ENCODE data around the gene CD2BP2.
"Not testable (repeated sequence)": the region's sequence is repeated elsewhere in the genome, so short reads cannot be mapped to it uniquely, and the experiment has no call there.

CD2BP2 gene

DNA sequence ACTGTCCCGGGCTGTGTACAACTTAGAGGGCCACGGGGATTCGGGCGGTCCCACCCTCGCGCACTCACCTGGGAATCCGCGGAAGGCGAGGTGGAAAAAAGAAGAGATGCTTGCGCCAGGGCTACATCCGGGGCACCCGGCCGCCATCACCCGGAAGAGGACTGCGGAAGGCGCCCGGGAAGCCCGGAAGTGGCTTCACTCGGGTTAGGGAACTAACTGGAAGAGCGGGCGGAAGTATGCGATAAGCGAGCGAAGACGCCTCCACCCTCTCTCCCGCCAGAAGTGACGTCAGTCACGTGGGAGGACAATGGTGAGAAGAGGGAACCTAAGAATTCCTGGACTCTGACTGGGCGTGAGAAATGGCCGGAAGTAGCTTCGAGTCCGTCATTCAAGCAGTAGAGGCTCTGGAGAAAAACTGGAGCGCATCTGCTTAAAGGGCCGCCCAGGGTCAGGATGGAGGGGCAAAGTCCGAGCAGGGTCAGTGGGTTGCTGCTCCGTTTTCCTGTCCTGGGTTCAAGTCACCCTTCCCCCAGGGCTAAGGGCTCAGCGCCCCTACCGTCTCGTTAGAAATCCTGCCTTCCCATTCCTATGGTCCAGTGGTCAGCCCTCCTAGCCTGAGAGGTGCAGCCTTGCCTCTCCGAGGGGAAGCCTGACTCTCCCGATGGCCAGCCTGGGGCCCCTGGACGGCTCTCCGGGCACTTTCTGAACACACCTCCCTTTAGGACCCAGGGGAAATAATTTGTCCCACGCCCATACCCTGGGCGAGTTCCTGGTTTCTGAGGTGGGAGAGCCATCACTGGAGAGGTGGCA lies at the start of gene CD2BP2:
TSS of gene CD2BP2 (minus strand) at position 165 of the 810 bp plus-strand sequence. CDS start 627 bp downstream, outside the sequence.
- in situ Hi-C loops (cut with MboI; ENCODE audit: low sequenced_read_pairs): no loop called here

DNA sequence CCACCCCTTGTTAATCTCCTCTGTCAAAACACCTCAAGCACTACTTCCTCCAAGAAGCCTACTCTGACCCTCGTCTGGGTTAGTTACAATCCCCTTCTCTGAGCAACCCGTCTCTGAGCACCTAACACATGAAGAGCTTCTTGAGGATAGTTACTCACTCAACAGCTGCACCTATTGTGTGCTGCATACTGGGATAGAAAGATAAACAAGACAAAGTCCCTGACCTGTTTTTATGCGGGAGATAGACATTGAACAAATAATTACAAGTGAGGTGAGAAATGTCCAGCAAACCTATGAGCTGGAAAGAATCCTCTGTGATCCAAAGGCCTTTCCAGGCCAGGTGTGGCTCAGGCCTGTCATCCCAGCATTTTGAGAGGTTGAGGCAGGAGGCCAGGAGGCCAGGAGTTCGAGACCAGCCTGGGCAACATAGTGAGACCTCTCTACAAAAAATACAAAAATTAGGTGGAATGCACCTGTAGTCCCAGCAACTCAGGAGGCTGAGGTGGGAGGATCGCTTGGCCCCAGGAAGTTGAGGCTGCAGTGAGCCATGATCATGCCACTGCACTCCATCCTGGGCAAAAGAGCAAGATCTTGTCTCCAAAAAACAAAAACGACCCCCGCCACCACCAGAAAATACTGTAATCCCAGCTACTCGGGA lies 46.8 kb upstream of the CD2BP2 start:
- in situ Hi-C loops (cut with MboI; ENCODE audit: low sequenced_read_pairs): no loop called here

DNA sequence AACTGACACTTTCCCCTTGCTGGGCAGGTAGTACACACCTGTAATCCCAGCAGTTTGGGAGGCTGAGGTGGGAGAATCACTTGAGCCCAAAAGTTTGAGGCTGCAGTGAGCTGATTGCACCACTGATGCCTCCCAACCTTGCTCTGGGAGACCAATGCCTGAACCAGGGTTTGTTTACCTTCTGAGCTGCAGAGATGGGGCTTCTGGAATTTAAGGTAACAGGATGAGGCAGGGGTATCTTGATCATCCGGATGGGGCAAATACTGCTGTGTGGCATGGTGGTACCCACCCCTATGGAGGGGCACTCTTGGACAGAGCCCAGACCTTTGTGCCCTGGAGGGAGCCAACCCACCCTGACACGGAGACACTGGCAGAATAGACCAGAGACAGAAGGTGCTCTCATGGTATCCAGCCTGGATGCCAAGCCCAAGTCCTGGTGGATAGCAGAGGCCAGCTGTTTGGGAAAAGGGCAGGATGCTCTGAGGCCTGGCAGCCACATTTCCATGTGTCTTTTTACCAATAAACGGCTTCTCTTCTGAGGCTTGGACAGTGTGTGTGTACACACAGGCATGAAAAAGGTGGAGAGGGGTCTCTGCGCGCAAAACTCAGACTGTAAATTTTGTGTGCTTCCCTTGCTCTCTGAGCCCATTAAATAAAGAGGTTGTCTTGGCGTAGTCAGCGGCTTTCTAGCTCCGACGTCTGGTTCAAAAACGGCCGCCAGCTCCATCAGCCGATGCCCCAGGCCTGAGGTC lies 44.5 kb upstream of the CD2BP2 start:
- in situ Hi-C loops (cut with MboI; ENCODE audit: low sequenced_read_pairs): no loop called here

DNA sequence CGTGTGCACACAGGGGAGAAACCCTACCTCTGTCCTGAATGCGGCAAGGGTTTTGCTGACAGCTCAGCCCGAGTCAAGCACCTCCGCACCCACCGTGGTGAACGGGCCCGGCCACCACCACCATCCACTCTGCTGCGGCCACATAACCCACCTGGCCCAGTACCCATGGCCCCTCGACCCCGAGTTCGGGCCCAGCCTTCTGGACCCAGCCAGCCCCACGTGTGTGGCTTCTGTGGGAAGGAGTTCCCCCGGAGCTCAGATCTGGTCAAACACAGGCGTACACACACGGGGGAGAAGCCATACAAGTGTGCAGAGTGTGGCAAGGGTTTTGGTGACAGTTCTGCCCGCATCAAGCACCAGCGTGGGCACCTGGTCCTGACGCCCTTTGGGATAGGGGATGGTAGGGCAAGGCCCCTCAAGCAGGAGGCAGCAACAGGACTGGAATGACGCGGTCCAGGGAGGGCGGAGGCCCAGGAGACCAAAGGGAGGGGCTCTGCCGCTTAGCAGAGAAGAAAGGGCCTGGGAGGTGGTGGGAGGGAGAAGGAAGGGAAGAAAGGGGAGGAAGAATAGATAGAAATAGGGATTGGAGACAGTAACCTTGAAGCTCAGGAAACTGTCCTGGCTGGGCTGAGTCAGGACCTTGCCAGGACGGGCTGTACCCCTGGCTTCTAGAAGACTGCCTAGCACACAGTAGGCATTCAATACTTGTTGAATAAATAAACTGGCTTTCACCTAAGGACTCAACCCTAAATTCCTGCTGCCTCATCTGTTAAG lies 43.7 kb upstream of the CD2BP2 start:
- in situ Hi-C loops (cut with MboI; ENCODE audit: low sequenced_read_pairs): no loop called here

DNA sequence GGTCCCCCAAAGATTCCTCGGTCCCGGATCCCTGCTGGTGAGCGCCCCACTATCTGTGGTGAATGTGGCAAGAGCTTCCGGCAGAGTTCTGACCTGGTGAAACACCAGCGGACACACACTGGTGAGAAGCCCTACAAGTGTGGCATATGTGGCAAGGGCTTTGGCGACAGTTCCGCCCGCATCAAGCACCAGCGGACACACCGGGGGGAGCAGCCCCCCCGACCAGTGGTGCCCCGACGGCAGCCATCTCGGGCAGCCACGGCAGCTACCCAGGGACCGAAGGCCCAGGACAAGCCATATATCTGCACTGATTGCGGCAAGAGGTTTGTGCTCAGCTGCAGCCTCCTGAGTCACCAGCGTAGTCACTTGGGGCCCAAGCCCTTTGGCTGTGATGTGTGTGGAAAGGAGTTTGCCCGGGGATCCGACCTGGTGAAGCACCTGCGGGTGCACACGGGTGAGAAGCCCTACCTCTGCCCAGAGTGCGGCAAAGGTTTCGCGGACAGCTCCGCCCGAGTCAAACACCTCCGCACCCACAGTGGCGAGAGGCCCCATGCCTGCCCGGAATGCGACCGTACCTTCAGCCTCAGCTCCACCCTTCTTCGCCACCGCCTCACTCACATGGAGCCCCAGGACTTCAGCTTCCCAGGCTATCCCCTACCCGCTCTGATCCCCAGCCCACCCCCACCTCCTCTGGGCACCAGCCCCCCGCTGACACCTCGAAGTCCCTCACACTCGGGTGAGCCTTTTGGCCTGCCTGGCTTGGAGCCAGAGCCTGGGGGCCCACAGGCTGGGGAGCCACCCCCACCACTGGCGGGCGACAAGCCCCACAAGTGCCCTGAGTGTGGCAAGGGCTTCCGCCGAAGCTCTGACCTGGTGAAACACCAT lies 42.9 kb upstream of the CD2BP2 start:
- in situ Hi-C loops (cut with MboI; ENCODE audit: low sequenced_read_pairs): no loop called here

DNA sequence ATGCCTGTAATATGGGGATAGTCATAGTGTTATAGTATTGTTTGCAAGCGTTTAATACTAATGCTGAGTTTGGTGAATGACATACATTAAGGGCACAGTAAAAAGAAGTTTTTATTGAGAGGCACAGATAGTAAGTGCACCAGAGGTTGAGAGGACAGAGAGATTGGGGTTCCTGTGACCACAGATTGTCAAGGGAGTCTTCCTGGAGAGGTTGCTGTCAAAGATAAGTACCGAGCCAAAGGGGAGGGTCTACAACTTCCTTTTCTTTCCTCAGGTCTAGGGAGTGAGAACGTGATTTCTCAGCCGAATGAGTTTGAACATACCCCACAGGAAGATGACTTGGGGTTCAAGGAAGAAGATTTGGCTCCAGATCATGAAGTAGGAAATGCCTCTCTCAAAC lies 41.9 kb upstream of the CD2BP2 start:
- in situ Hi-C loops (cut with MboI; ENCODE audit: low sequenced_read_pairs): no loop called here

DNA sequence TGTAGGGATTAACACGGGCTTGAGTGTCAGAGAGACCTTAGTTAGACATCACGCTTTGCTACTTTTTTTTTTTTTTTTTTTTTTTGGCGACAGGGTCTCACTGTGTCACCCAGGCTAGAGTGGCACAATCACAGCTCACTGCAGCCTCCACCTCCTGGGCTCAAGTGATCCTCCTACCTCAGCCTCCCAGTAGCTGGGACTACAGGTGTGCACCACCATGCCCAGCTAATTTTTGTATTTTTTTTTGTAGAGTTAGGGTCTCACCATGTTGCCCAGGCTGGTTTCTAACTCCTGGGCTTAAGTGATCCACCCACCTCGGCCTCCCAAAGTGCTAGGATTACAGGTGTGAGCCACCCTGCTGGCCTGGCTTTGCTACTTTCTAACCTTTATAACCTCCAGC lies 41.5 kb upstream of the CD2BP2 start:
- in situ Hi-C loops (cut with MboI; ENCODE audit: low sequenced_read_pairs): not testable (repeated sequence)

DNA sequence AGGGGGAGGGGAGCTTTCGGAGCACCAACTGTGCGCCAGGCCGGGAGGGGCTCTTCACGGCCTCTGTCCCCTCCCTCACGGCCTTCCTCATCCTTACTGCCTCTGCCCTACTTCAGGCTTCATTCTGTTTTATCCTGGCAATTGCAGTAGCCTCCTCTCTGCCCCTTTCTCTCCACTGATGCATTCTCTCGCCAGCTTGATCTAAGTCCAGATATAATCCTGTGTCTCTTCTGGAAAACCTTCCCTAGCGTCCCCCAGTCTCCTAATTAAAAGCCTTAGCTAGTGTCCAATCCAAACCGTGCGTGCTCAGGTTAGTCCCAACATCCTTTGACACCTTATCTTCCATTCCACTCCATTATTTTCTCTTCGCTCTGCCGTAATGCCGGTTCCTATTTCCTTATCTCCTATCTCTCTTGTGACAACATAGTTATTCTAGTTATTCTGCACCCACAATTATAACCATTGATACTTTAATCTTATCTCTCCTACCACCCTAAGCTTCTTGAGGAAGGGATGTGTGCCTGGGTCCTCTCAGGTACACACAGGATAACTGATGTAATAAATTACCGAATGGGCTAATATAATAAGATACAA lies 41.0 kb upstream of the CD2BP2 start:
- in situ Hi-C loops (cut with MboI; ENCODE audit: low sequenced_read_pairs): no loop called here

DNA sequence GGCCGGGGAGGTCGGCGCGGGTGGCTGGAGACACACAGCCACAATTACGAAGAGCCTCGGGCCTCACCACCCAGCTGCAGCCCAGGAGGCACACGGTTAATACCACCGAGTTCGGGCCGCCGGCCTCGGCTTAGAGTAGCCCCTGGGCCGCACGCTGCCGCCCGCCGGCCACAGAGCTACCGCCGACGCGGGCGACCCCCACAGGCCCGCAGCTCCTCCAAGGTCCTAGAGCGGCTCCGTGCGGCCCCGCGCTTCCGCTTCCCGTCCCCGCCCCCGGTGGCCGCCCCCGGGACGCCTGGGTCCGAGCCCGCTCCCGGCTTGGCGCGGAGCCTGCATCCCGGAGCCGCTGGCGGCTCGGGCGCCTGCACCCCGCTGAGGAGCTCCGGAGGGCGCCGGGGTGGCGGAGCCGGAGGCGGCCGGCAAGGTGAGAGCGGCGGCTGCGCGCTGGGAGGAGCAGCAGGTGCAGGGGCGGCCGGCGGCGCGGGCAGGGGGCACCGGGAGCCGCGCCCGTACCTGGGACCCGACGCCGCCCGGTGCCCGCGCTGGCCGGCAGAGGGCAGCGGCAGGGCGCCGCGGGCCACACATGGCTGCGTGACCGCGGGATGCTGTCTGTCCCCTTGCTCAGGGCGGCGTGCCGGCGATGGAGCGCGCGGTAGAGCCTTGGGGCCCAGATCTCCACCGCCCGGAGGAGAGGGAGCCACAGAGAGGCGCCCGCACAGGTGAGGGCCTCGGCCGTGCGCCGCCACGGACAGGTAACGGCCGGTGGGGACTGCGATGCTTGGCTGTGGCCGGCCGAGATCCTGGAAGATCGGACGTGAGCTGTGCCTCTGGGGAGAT lies 40.3 kb upstream of the CD2BP2 start, which contains the start of gene ZNF48:
TSS of gene ZNF48 (plus strand) at position 266 of the 837 bp plus-strand sequence. CDS start at position 641, 375 bp downstream.
- in situ Hi-C loops (cut with MboI; ENCODE audit: low sequenced_read_pairs): no loop called here

DNA sequence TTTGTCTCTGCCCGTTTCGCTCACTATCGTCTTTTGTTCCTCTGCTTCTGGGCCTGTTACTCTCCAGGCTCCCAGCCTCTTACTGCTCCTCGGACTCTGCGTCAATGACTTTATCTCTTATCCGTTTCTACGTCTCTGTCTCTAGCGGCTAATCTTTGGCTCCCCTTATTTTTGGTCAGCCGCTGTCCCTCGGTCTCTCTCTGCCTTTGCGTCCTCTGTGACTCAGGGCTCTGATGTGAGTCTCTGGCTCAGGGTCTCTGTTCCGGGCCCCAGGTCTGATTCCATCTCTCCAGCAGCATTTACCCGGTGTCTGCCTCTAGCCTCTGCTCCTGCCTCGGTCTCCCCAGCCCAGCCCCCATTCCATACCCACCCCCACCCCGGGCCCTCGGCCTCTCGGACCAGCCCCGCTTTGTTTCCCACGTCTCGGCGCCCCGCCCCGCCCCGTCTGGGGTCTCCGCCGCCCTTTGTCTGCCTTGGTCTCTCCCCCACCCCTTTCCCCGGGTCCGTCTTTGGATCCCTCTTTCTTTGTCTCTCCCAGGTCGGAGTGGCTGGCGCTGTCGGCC lies 39.6 kb upstream of the CD2BP2 start:
- in situ Hi-C loops (cut with MboI; ENCODE audit: low sequenced_read_pairs): no loop called here

DNA sequence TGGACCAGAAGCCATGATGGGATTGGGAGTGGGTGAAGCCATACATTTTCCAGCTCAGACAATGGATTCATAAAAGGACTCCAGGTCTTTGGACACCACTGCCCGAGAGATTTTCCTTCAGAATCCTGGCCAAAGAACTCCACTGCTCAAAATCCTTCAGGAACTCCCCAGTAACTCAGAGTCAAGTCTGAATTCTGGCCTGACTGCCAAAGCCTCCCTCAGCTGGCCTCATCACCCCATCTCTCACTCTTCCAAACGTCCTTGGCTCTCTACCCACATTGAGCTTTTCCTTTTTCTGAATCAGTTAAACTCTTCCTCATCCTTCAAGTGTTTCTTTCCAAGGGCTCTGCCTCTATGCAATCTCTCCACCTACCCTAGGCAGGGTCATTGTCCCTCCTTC lies 28.4 kb upstream of the CD2BP2 start:
- in situ Hi-C loops (cut with MboI; ENCODE audit: low sequenced_read_pairs): no loop called here

DNA sequence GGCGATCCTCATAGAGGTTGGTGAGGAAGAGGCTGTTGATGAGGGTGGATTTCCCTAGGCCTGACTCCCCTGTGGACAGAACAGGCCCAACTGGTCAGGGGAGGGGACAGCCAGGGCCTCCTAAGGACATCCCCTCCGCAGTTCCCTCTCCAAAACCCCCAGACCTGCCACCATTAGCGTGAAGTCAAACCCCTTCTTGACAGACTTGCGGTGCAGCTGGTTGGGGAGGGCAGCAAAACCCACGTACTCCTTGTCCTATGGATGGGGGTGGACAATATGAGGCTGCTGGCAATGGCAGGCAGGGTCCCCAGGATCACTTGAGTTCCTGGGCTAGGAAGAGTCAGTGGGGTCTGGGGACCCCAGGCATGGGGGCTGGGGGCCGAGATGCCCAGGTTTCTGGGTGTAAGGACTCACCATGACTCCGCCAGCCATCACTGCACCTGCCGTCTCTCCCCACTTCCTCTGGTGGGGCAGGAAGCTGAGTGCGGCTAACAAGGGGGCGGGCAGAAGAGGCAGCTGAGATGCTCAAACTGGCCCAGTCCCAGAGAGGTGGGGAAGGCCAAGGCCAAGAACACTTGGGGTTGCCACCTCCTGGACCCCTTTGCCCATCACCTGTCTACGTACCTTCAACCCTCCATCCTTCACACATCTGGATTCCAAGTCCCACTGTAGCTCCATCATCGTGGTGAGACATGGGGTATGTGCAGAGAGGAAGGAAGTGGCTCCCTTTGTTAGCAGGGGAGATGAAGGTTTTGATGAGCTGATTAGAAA lies 27.2 kb upstream of the CD2BP2 start, which contains the start of gene SEPTIN1:
TSS of gene SEPTIN1 (minus strand) at position 451 of the 771 bp plus-strand sequence. CDS start at position 432, 19 bp downstream.
- in situ Hi-C loops (cut with MboI; ENCODE audit: low sequenced_read_pairs): no loop called here

DNA sequence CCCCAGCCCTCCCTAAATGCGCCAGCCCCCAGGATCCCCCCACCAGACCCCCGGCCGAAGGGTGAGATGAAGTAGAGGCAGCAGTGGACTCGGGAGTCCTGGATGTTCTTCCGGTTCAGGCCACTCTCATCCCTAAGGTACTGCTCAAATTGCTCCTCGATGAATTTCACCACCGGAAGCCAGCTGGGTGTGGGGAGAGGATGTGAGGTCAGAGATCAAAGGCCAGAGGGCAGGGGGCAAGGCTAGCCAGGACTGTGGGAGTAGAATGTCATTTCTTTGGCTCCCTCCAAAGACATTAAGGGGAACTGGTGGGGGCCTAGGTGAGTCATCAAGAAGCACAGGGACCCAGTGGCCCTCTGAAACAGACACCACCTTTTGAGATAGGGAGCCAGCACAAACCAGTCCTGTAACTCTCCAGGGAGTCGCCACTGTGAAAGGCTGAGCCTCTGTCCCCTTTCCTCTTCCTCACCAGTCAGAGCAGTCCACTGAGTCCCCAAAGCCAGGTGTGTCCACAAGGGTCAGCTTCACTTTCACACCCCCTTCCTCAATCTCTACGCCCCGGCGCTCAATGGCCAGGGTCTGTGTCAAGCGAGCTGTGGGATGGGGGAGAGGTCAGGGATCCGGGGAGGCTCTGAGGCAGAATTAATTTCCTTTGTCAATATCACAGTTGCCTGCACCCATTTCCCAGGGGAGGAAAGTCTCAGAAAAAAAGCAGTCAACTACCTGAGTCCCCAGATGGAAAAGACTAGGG lies 26.4 kb upstream of the CD2BP2 start:
- in situ Hi-C loops (cut with MboI; ENCODE audit: low sequenced_read_pairs): no loop called here

DNA sequence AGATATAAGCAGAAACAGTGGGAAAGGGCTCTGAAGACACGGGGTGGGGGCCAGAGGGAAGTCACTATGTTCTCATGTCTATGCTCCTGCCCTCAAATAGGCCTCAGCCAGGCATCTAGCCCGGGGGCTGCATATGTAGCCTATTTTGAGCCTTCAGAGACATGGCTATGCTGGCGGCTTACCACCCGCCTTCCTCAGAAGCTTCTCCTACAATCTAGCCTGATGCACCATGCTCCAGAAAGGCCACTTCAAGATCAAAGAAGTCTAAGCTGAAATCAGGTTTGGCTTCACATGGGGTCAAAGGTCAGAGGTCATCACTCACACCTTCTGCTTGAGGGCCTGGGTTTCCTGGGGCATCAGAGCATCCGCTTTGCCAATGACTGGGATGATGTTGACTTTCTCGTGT lies 25.7 kb upstream of the CD2BP2 start:
- in situ Hi-C loops (cut with MboI; ENCODE audit: low sequenced_read_pairs): no loop called here

DNA sequence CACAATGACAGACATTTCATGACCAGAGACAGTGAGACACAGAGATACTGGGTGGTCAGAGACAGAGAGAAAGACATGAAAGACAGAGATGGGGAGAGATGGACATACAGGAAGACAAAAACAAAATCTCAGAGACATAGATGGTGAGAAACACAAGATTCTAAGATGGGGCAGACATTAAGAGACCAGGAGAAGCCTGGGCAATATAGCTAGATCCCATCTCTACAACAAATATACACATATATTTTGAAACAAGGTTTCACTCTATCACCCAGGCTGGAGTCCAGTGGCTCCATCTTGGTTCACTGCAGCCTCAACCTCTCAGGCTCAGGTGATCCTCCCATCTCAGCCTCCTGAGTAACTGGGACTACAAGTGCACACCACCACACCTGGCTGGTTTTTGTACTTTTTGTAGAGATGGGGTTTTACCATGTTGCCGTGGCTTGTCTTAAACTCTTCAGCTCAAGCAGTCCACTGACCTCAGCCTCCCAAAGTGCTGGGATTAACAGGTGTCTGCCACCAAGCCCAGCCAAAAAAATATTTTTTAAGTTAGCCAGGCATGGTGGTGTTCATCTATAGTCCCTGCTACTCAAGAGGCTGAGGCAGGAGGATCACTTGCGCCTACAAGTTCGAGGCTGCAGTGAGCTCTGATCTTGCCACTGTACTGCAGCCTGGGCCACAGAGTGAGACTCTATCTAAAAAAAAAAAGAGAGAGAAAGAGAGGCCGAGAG lies 25.1 kb upstream of the CD2BP2 start:
- in situ Hi-C loops (cut with MboI; ENCODE audit: low sequenced_read_pairs): no loop called here
